NCI-H748 (cell line): ENCODE measurements around the gene PRIMA1.

Source experiments
- DNase-seq: peaks from one replicate; lab custom pipeline; 2025; ENCODE audit not compliant: unreplicated experiment; lab: John Stamatoyannopoulos, UW

The PRIMA1 gene

GRCh38 chr14:93685121-93685895 is 103.0 kb downstream of the PRIMA1 start:
- DNase-seq = no peak

- peak; percentile 26 for DNase-seq
Observed at GRCh38 chr14:93683226-93683625, 105.1 kb downstream of the PRIMA1 start.

DNA sequence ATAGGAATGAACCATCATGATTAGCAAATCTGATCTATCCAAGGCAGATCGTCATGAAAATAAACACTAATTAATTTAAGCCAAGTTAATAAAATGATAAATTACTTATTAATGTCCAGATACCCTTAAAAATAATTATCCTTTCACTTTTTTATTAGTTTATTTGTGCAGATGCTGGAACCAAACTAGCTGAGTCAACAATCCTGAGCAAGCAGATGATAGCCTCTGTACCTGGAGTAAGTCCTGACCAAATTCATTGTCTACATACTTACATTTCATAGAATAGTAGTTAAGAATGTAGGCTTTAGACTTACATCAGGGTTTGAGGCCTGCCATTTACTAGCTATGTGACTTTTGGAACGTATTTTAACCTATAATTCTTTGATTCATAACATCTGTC is 105.8 kb downstream of the PRIMA1 start:
- no peak for DNase-seq

DNA sequence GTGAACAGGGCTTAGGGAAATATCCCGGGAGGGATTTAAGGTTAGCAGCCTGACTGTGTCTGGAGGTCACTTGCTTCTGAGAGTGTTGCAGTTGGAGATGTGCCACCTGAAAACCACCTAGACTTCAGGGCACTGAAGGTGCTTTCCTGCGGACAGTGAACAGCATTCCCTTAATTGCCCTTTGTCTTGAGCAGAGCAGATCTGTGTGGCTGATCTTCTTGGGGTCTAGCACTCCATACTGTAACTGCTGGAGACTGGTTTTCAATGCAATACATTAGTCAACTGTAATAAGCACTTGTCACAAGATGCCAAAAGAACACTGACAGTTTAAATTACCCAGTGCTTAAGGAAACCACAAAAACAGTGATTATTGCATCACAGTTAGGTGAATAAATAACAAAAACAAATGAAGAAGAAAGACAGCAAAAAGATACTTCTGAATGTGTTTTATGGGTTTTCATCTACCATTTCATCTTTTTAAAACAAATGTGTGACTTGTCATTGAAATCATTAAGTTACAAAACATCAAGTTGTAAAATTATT is 111.8 kb downstream of the PRIMA1 start:
- DNase-seq = no peak

- no peak for DNase-seq
Observed at GRCh38 chr14:93675651-93676050, 112.6 kb downstream of the PRIMA1 start.

DNA sequence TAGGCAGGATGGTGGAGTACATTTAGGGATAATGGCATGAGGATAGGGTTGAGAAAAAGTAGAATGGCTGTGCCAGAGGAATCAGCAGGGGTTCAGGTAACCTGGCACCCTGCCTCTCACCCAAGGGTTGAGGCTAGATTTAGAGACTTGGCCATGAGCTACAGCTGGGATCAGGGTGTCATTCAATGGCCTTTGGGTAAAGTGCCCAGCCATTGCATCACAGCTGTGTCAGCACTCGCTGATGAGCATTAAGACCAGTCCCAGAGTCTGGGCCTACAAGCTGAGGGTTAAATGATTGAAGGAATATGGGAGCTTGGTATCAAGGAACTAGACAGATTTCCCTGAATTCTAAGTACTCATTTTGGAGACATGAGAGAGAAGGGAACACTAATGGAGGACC is 113.9 kb downstream of the PRIMA1 start:
- DNase-seq = no peak

- DNase-seq = no peak
Observed at GRCh38 chr14:93669632-93670031, 118.7 kb downstream of the PRIMA1 start.
